Esophagus squamous epithelium (tissue), 4 donors: ENCODE data around the gene HPD.

Experiments used
- CTCF ChIP-seq, 6 experiments: fragments of 450-650 bp in 4 of 6; fragments of 200-600 bp in 2 of 6; sonication (generic) in 2 of 6; IDR thresholded peaks; one replicate each; pipeline ENCODE4 v1.5.1; 2016 to 2019; ENCODE audit warnings: antibody characterized with exemption in 6 of 6, mild to moderate bottlenecking in 4 of 6, moderate library complexity in 4 of 6
- POLR2A ChIP-seq, 4 donors: fragments of 450-650 bp; IDR thresholded peaks; one replicate each; pipeline ENCODE4 v1.6.1; 2017; ENCODE audit warnings: antibody characterized with exemption in 4 of 4, mild to moderate bottlenecking in 4 of 4, moderate library complexity in 3 of 4

- no peak for TF ChIP-seq CTCF (IDR thresholded peaks at IDR 0.05)
- TF ChIP-seq POLR2A (IDR thresholded peaks at IDR 0.05) = no peak
Measured at GRCh38 chr12:121827351-121828099, 31.1 kb downstream of the HPD start.
